HG03064 (cell line): ENCODE results near the gene MAGI1.
"Not testable (repeated sequence)": the region's sequence is repeated elsewhere in the genome, so short reads cannot be mapped to it uniquely, and the experiment has no call there.

ENCODE experiments used
- ATAC-seq: cut with Tn5 transposase; IDR thresholded peaks from one replicate; pipeline ENCODE4 v1.9.1; 2021; ENCODE audit warnings: low read depth; ENCODE audit not compliant: unreplicated experiment

The MAGI1 gene

DNA sequence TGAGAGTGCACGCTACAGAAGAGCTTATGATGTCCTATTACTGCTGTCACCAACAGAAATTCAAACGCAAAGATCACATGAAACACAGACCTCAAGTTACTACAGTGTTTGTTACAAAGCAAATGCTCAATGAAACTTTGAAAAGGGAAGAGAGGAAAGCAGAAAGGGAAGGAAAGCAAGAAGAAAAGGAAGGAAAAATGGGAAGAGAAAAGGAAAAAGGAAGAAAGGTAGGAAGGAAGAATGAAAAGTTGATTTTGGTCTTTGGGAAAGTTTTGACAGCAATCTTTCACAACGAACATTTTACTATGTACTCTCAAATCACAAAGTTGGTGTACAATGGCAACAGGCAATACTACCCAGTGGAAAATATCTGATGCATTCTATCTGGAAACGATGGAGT is 514.8 kb downstream of the MAGI1 start:
- ATAC-seq, result no peak

DNA sequence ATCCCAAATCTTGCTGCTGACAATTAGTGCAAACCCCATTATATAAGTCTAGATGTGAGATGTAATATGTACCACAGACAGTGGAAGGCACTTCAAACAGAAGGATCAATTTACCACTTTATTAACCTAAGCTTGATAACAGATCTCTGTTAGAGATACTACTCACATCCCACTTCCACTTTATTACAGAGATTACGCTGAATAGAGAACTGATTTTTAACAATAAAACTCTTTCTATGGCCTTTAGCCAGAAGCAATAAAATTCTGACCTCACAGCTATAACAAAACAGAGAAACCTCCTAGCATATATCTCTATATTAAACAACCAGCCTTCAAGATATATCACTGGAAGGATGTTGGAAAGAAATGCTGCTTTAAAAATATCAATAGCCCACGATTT is 517.7 kb downstream of the MAGI1 start:
- no peak for ATAC-seq

- no peak for ATAC-seq
Observed at GRCh38 chr3:65516998-65517397, 521.7 kb downstream of the MAGI1 start.

GRCh38 chr3:65514317-65514716 is 524.4 kb downstream of the MAGI1 start:
- not testable (repeated sequence) for ATAC-seq

- ATAC-seq, result not testable (repeated sequence)
Observed at GRCh38 chr3:65509423-65509794, 529.3 kb downstream of the MAGI1 start.

DNA sequence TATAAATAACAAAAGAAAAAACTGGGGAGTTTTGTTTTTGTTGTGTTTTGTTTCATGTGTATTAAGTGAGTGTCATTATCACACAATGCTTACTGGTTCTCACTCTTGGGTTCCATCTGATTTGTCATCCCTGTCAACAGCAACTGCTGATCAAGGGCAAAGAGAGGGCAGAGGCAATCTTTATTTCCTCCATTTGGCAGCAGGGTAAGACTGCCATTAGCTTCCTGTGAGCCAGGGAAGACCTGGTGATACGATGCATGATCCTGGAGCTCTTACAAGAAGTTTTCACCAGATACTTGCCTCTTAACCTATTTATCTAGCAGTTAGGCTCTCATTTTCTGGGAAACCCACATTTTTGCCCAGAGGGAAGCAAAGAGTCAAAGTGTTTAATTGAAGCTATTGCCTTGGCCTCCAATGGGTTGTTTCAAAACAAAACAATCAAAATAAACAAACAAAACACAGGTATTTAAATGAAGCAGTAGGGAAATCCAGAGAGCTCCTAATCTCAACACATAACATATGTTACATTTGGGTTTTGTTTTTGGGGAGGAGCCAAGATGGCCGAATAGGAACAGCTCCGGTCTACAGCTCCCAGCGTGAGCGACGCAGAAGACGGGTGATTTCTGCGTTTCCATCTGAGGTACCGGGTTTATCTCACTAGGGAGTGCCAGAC is 529.8 kb downstream of the MAGI1 start:
- no peak for ATAC-seq

GRCh38 chr3:65507437-65507836 is 531.3 kb downstream of the MAGI1 start:
- ATAC-seq, result no peak

DNA sequence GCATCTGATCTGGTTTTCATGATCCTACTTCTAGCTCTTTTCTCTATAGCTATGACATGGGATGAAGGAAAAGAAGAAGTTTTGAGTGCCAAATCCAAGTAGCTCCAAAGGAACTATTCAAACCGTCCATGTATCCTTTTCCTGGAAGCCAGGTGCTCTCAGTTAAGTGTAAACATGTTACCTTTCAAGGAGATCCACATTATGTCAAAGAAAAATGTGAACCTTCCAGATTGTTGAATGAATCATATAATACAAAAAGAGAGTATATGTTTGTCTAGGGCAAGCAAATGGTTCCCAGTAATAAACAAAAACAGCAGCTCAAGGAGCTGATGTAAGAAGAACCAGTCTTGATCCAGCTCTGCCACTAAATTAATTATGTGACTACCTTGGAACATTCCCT is 534.9 kb downstream of the MAGI1 start:
- no peak for ATAC-seq

GRCh38 chr3:65502526-65502925 is 536.2 kb downstream of the MAGI1 start:
- ATAC-seq, result no peak

DNA sequence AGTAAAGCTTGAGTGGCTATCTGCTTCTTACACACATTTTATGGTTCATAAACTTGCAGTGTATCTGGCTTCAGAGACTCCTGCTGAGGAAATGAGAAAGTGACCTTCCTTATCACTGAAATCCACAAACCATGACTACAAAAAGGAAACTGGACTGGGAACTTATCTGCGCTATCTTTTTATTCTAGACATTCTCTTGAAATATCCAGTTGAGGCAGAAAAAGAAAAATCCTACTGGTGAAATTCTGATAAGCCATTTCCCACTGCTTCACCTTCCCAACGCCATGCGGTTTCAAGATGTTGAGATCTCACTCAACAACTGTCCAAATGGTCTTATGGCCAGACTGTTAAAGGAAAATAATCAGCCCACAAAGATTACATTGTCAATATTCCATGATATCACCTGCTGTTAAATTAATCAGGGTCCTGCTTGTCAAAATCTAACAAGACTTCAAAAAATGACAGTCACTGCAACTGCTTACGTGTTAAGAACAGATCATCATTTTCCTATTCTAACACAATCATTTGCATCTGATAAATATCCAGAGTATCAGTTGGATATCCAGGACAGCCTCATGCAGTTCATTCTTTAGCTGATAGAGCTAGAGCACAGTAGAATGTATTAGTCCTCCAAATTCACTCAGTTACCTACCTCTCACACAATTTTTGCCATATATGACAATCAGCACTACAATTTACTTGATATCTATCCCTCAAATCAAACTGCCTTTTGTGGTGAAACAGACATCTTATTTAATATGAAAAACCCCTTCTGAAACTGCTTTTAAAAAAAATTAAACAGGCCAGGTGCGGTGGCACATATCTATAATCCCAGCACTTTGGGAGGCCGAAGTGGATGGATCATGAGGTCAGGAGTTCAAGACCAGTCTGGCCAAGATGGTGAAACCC is 538.1 kb downstream of the MAGI1 start:
- no peak for ATAC-seq

- ATAC-seq, result no peak
Observed at GRCh38 chr3:65497846-65498245, 540.9 kb downstream of the MAGI1 start.

DNA sequence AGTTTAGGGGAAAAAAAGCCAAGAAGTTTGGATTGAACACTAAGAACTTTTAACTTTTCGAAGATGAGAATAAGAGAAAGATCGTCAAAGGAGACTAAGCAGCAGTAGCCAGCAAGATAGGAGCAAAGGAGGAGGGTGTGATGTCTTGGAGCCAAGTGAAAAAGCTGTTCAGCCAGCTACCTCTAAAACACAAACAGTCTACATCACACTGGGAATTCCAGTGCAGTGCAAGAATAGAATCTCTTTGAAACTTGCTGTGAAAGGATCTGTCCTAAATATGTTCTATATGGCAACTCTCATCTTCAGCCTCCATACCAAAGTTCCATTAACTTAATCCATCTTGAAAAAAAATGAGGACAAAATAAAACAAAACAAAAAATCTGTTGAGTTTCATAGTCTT is 541.5 kb downstream of the MAGI1 start:
- ATAC-seq, result no peak

DNA sequence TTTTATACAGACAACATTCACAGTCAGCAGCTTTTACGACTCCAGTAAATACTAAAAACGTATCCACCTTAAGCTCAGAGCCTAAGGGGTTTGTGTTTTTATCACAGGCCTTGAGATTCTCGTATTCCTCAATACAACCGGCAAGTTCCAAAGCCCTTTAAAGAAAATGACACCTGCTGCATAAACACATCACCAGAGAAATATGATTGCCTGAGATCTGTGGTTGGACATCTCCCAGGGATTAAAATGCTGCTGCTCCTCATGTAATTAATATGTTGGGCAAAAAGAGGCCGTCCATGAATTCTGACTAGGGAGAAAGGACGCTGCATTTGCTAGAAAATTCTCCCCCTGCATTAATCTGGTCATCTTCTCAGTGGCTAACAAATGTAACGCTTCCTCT is 544.8 kb downstream of the MAGI1 start:
- ATAC-seq, result no peak

DNA sequence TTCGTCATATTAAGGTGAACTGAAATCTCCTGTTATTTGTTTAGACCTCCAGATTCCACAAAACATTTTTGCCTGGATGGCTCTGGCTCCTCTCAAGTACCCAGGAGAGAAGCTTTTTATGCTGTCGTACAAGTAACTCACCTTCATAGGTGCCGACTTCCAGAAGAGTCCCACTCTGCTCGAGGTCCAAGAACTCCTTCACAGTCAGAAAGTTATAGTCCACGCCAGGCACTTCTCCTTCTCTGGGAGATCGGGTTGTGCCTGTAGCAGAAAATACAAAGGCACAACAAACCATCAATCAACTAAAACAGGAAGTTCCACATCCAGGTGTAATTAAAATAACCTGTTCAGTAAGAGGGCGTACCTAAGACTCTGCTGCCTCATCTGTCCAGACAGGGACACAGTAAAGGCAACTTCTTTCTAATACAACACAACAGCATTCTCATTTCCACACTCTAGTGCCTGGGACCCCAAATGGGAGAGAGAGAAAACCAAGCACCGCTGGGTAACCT is 545.3 kb downstream of the MAGI1 start:
- ATAC-seq, result no peak

- no peak for ATAC-seq
Observed at GRCh38 chr3:65492249-65492648, 546.5 kb downstream of the MAGI1 start.

GRCh38 chr3:65490114-65490513 is 548.6 kb downstream of the MAGI1 start:
- ATAC-seq, result no peak

DNA sequence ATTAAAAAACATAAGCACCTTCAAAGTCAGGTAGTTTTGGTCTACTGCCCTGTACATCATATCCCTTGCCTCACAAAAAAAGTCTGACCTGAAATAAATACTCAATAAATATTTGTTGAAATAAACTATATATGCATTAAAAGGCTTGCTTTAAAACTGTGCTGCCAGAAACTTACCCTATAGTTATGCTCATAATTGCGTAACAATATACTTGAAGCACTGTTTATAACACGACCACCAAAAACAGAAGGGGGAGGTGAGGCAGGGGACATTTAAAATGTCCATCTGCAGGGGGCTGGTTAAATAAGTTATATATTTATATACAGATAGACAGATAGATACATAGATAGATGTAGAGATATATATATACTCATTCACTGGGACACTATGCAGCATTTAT is 549.5 kb downstream of the MAGI1 start:
- ATAC-seq, result no peak

DNA sequence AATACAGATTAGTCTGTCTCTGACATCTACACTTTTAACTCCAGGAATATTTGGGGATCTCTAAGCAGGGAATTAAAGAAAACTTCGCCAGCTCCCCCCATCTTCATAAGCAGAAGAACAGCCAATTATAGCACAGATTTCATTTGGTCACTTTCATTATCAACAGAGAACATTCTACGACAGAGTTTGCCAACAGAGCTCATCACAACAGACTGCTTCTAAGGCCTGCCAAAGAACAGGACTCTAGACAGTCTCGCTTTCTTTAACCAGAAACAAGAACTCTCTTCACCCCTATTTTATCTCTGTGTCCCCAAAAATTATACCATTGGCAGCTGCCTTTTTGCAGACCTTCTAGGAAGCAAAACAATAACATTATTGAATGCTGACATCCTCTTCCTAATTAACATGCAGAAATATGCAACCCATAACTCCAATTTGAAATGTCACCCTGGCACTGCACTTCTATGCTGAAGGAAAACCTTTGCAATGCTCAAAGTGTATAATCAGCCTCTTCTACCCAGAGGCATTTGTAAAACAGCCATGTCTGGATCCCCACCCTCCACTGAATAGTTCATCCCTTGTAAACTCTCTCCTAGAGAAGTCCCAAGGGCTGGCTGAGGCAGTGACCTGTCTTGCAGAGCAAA is 552.8 kb downstream of the MAGI1 start:
- ATAC-seq, result no peak

GRCh38 chr3:65484964-65485363 is 553.8 kb downstream of the MAGI1 start:
- ATAC-seq, result no peak

GRCh38 chr3:65483480-65483879 is 555.2 kb downstream of the MAGI1 start:
- ATAC-seq, result no peak

- no peak for ATAC-seq
Observed at GRCh38 chr3:65483011-65483410, 555.7 kb downstream of the MAGI1 start.
